H9 (cell line): ENCODE measurements around the gene MLIP. TPM values are rescaled to one million over a fixed set of nuclear protein-coding genes. Genes with fewer than 3 reads are reported as not detected.

Experiments
- DNase-seq: peaks from one replicate; pipeline ENCODE4 v3.0.0-alpha.2; 2017
- H2AFZ ChIP-seq: one replicate; pipeline ENCODE4 v1.6.1; 2013; ENCODE audit warnings: mild to moderate bottlenecking, low read length, control low read depth, moderate library complexity
- H2AK5ac ChIP-seq: 2 replicates; pipeline ENCODE4 v1.6.1; 2013; ENCODE audit warnings: low read length, control low read depth, mixed read lengths; ENCODE audit not compliant: insufficient read length
- H2BK120ac ChIP-seq: one replicate; pipeline ENCODE4 v1.6.1; 2013; ENCODE audit warnings: low read depth, mild to moderate bottlenecking, low read length, control low read depth, inconsistent platforms; ENCODE audit not compliant: poor library complexity, severe bottlenecking
- H2BK12ac ChIP-seq: 2 replicates; pipeline ENCODE4 v1.6.1; 2013; ENCODE audit warnings: low read length, control low read depth, mixed read lengths, low read depth; ENCODE audit not compliant: insufficient read length
- H2BK15ac ChIP-seq: 2 replicates; pipeline ENCODE4 v1.6.1; 2013; ENCODE audit warnings: low read depth, low read length, control low read depth
- H2BK20ac ChIP-seq: one replicate; pipeline ENCODE4 v1.6.1; 2013; ENCODE audit warnings: low read depth, mild to moderate bottlenecking, low read length, control low read depth, inconsistent platforms; ENCODE audit not compliant: poor library complexity, severe bottlenecking
- H2BK5ac ChIP-seq: 2 replicates; pipeline ENCODE4 v1.6.1; 2013; ENCODE audit warnings: low read length, control low read depth, mixed read lengths; ENCODE audit not compliant: insufficient read length
- H3K14ac ChIP-seq: 2 replicates; pipeline ENCODE4 v1.6.1; 2013; ENCODE audit warnings: low read length, control low read depth; ENCODE audit not compliant: insufficient read depth
- H3K18ac ChIP-seq: 2 replicates; pipeline ENCODE4 v1.6.1; 2013; ENCODE audit warnings: low read depth, mild to moderate bottlenecking, mixed read lengths, low read length, control low read depth; ENCODE audit not compliant: insufficient read length
- H3K23ac ChIP-seq: 2 replicates; pipeline ENCODE4 v1.6.1; 2013; ENCODE audit warnings: low read length, control low read depth, mixed read lengths, low read depth; ENCODE audit not compliant: insufficient read length
- H3K23me2 ChIP-seq: 2 replicates; pipeline ENCODE4 v1.6.1; 2013; ENCODE audit warnings: low read depth, mild to moderate bottlenecking, mixed read lengths, low read length, control low read depth; ENCODE audit not compliant: insufficient read length, poor library complexity, severe bottlenecking
- H3K27ac ChIP-seq: 2 replicates; pipeline ENCODE4 v1.5.1; 2013; ENCODE audit warnings: low read length, control low read depth, mixed read lengths, low read depth; ENCODE audit not compliant: insufficient read length
- H3K27me3 ChIP-seq: 2 replicates; pipeline ENCODE4 v1.6.1; 2013; ENCODE audit warnings: low read length, control low read depth, inconsistent platforms; ENCODE audit not compliant: insufficient read depth
- H3K4ac ChIP-seq: 2 replicates; pipeline ENCODE4 v1.6.1; 2013; ENCODE audit warnings: low read depth, mild to moderate bottlenecking, control low read depth, inconsistent platforms, low read length, moderate library complexity
- H3K4me1 ChIP-seq: 2 replicates; pipeline ENCODE4 v1.6.1; 2013; ENCODE audit warnings: low read length, control low read depth, inconsistent platforms; ENCODE audit not compliant: insufficient read depth
- H3K4me2 ChIP-seq: 2 replicates; pipeline ENCODE4 v1.6.1; 2013; ENCODE audit warnings: low read length, control low read depth, mixed read lengths; ENCODE audit not compliant: insufficient read length, insufficient read depth
- H3K56ac ChIP-seq: 2 replicates; pipeline ENCODE4 v1.6.1; 2013; ENCODE audit warnings: low read depth, mild to moderate bottlenecking, mixed read lengths, low read length, control low read depth; ENCODE audit not compliant: insufficient read length
- H3K79me1 ChIP-seq: 2 replicates; pipeline ENCODE4 v1.6.1; 2013; ENCODE audit warnings: low read depth, mild to moderate bottlenecking, moderate library complexity, low read length, control low read depth, inconsistent platforms; ENCODE audit not compliant: insufficient read depth, poor library complexity, severe bottlenecking
- H3K79me2 ChIP-seq: 2 replicates; pipeline ENCODE4 v1.6.1; 2013; ENCODE audit warnings: low read length, control low read depth, inconsistent platforms; ENCODE audit not compliant: insufficient read depth
- H3K9ac ChIP-seq: 2 replicates; pipeline ENCODE4 v1.6.1; 2013; ENCODE audit warnings: low read length, control low read depth, mixed read lengths; ENCODE audit not compliant: insufficient read length; ENCODE audit errors: extremely low read depth
- H3K9me3 ChIP-seq: one replicate; pipeline ENCODE4 v1.6.1; 2013; ENCODE audit warnings: low read depth, low read length, inconsistent platforms; ENCODE audit not compliant: control insufficient read depth
- H3T11ph ChIP-seq: one replicate; pipeline ENCODE4 v1.6.1; 2013; ENCODE audit warnings: mild to moderate bottlenecking, low read length, control low read depth, inconsistent platforms
- H4K20me1 ChIP-seq: one replicate; pipeline ENCODE4 v1.6.1; 2013; ENCODE audit not compliant: control insufficient read depth, insufficient read length, insufficient read depth
- H4K5ac ChIP-seq: 2 replicates; pipeline ENCODE4 v1.6.1; 2013; ENCODE audit warnings: low read depth, mild to moderate bottlenecking, mixed read lengths, low read length, control low read depth; ENCODE audit not compliant: insufficient read length
- H4K8ac ChIP-seq: replicated peaks from 2 replicates; pipeline ENCODE4 v1.6.1; 2013; ENCODE audit warnings: low read length, control low read depth, mixed read lengths, low read depth; ENCODE audit not compliant: insufficient read length
- H4K91ac ChIP-seq: 2 replicates; pipeline ENCODE4 v1.6.1; 2013; ENCODE audit warnings: low read depth, mild to moderate bottlenecking, moderate library complexity, mixed read lengths, low read length, control low read depth; ENCODE audit not compliant: insufficient read length
- H3K27ac Mint-ChIP-seq, 3 experiments: 2 replicates in 2 of 3; 3 replicates in 1 of 3; pipeline ENCODE4 v1.8.0; 2020 to 2021; ENCODE audit warnings: mixed read lengths in 3 of 3, mild to moderate bottlenecking in 1 of 3, moderate library complexity in 1 of 3
- H3K27me3 Mint-ChIP-seq: 2 replicates; pipeline ENCODE4 v1.8.0; 2021; ENCODE audit warnings: low read depth, mild to moderate bottlenecking, moderate library complexity, mixed read lengths
- H3K36me3 Mint-ChIP-seq, 3 experiments: 2 replicates in 2 of 3; 3 replicates in 1 of 3; pipeline ENCODE4 v1.8.0; 2020 to 2021; ENCODE audit warnings: low read depth in 3 of 3, mixed read lengths in 3 of 3; ENCODE audit not compliant: insufficient read depth in 1 of 3
- H3K4me1 Mint-ChIP-seq, 2 experiments: 2 replicates each; pipeline ENCODE4 v1.8.0; 2020; ENCODE audit warnings: mixed read lengths in 2 of 2
- H3K4me3 Mint-ChIP-seq, 2 experiments: 2 replicates in 1 of 2; 3 replicates in 1 of 2; pipeline ENCODE4 v1.8.0; 2020 to 2021; ENCODE audit warnings: mild to moderate bottlenecking in 2 of 2, mixed read lengths in 2 of 2, moderate library complexity in 1 of 2
- H3K9me3 Mint-ChIP-seq, 2 experiments: 2 replicates in 1 of 2; 3 replicates in 1 of 2; pipeline ENCODE4 v1.8.0; 2020; ENCODE audit warnings: mild to moderate bottlenecking in 2 of 2, mixed read lengths in 2 of 2, moderate library complexity in 1 of 2
- CTCF ChIP-seq: fragments of 200-600 bp; sonication (generic); conservative IDR thresholded peaks from 3 replicates; pipeline ENCODE4 v1.8.0; 2021; ENCODE audit warnings: antibody characterized with exemption, mild to moderate bottlenecking
- WGBS: extraction: QIAGEN DNeasy Blood & Tissue Kit; methylation state at CpG from one replicate; pipeline ENCODE4 v1.1.7; 2013; ENCODE audit warnings: missing lambda C conversion rate, low lambda C conversion rate, mixed read lengths; ENCODE audit not compliant: insufficient read length; ENCODE audit errors: extremely low coverage; 5-methylcytosine and 5-hydroxymethylcytosine counted together
- total RNA-seq: library from RNA; stranded (reverse); gene quantifications from 2 replicates; pipeline ENCODE4 v1.2.1, GENCODE V29; 2021

The MLIP gene
- total RNA-seq, 1 experiment from 2014 or later: not detected

DNA sequence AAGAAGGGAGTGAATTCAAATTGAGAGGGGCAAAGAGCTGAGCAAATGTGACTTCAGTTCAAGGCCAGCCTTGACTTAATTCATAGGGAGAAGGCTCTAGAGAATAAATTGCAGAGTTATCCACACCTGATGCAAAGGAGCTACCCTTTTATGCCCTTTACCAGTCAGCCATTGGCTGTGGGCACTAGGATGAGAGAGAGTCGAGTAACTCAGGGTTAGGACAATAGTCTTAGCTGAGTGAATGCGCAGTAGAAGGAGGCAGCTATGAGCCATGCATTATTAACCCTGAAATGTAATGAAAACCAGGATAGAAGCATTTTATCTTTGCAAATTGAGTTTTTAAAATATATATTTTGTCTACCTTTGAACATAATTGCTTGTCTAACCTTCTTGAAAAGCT is 134.0 kb downstream of the MLIP start:
- Histone ChIP-seq H4K20me1 (no peaks in the 10 kb centered on the region), H3K23me2 (no peaks in the 10 kb centered on the region), H3K4ac (no peak overlapping the region), H4K91ac (no peak overlapping the region), H3T11ph (no peak overlapping the region), H3K56ac (no peak overlapping the region), H2BK12ac (no peak overlapping the region), H3K79me2 (no peaks in the 10 kb centered on the region), H3K4me1 (no peaks in the 10 kb centered on the region), H2BK15ac (no peak overlapping the region), H2BK20ac (no peak overlapping the region), H3K9me3 (no peaks in the 10 kb centered on the region), H2BK120ac (no peak overlapping the region), H3K18ac (no peak overlapping the region), H3K27me3 (no peaks in the 10 kb centered on the region), H2BK5ac (no peak overlapping the region), H2AK5ac (no peak overlapping the region), H3K14ac (no peak overlapping the region), H3K27ac (no peak overlapping the region), H4K5ac (no peak overlapping the region), H4K8ac (no peak overlapping the region), H3K79me1 (no peaks in the 10 kb centered on the region), H3K23ac (no peak overlapping the region), H2AFZ (no peak overlapping the region), H3K4me2 (no peak overlapping the region), H3K9ac (no peak overlapping the region)
- Mint-ChIP-seq H3K4me1 (peaks cover 3 to 4% of the 10 kb centered on the region in 2 experiments; a peak in 2 of 4 replicates), H3K9me3 (no peaks in the 10 kb centered on the region), H3K4me3 (no peak overlapping the region), H3K27ac (no peak overlapping the region), H3K36me3 (no peaks in the 10 kb centered on the region), H3K27me3 (no peaks in the 10 kb centered on the region)
- no peak for DNase-seq
- no peak for TF ChIP-seq CTCF
- WGBS: no CpG with 5 or more reads among the region's 2 CpGs
